GM12874 (cell line): ENCODE measurements around the gene RFPL3.

Source experiments
- CTCF ChIP-seq: IDR thresholded peaks from 2 replicates; pipeline ENCODE4 v1.5.1; 2011; ENCODE audit warnings: low read depth, mild to moderate bottlenecking, control low read depth, low read length, moderate library complexity; ENCODE audit not compliant: insufficient read depth

RFPL3 gene

DNA sequence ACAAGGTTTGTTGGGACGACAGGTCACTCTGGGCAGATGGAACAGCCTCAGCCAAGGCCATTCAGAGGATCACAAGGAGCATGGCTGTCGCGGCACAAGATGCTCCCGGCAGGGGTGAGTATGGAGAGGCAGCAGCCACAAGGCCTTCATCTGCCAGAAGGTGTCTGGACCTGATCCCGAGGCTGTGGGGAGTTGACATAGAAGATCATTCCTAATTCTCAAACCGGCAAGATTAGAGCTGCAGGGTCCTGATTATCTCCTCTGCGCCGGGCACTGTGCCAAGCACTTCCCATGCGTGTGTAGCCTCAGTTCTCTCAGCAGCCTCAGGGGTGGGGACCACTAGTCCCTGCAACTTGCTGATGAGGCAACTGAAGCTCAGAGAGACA is 32.3 kb upstream of the RFPL3 start:
- no peak for TF ChIP-seq CTCF

GRCh38 chr22:32325811-32326237 is 31.8 kb upstream of the RFPL3 start:
- TF ChIP-seq CTCF, result no peak

DNA sequence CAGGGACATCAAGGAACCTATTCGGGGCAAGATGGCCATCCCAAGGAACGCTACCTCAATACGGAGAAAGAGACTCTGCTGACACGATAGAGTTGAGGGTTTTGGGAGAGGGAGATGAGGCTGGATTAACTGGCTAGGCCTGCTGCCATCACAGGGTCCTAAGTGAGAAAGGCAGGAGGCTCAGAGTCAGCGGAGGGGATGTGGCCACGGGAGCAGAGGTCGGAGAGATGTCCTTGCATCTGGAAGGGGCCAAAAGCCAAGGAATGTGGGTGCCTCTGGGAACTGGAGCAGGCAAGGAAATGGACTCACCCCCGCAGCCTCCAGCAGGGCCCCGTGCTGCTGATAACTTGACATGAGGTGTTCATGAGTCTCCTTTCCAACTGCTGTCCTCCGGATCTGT is 31.0 kb upstream of the RFPL3 start:
- no peak for TF ChIP-seq CTCF

- TF ChIP-seq CTCF, result no peak
These were observed 30.6 kb upstream of the RFPL3 start for GRCh38 chr22:32327066-32327465.

DNA sequence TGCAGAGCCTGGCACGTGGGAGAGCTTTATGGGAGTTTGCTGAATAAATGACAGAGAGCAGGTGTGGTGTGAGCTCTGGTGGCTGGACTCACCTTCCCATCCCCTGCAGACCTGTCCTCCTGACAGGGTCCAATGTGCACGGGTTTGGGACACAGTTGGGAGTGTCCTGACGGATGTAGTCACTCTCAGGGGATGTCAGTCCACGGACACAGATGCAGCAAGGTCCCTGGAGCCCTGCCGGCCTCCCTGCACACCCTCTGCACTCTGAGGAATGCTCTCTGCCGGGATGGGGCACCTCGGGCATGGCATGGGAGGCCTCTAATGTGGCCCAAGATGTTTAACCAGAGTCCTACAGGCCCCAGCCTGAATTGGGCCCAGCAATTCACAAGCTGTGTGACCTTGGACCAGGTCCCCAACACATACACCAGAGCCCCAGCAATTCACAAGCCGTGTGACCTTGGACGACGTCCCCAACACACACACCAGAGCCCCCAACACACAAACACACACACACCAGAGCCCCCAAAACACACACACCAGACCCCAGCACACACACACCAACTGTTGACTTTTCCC is 30.0 kb upstream of the RFPL3 start:
- TF ChIP-seq CTCF, result no peak

- no peak for TF ChIP-seq CTCF
These were observed 29.1 kb upstream of the RFPL3 start for GRCh38 chr22:32328306-32329201.

GRCh38 chr22:32329202-32329645 is 28.4 kb upstream of the RFPL3 start:
- no peak for TF ChIP-seq CTCF
